GM12878 (cell line): Measurements from ENCODE around the gene IGF2BP2. TPM values are rescaled to one million over a fixed set of nuclear protein-coding genes. Genes with fewer than 3 reads are reported as not detected.

Source experiments
- ATAC-seq: fragments of 200-7000 bp; cut with Tn5 transposase; 3 replicates; pipeline ENCODE4 v1.9.1; 2020; ENCODE audit warnings: mild to moderate bottlenecking, moderate library complexity
- BruUV-seq: library from RNA; stranded (reverse); fragments of 400-500 nt; replicated peaks from 2 replicates; lab custom pipeline; 2021; lab: Mats Ljungman, UMichigan
- CTCF ChIA-PET: fragments of 300-600 bp; sonication (Branson Sonifier 250); formaldehyde crosslinking; extraction: SDS; loops from one replicate; lab custom pipeline; 2021; ENCODE audit warnings: inconsistent platforms; lab: Yijun Ruan, JAX
- POLR2A ChIA-PET: fragments of 350-600 bp; formaldehyde crosslinking; extraction: SDS; loops from one replicate; lab custom pipeline; 2021; ENCODE audit warnings: inconsistent platforms; lab: Charles Lee
- RAD21 ChIA-PET: fragments of 300-600 bp; sonication (Branson Sonifier 250); formaldehyde crosslinking; loops from one replicate; lab custom pipeline; 2023; ENCODE audit warnings: antibody characterized with exemption; ENCODE audit not compliant: unreplicated experiment; lab: Charles Lee
- SMC1A ChIA-PET: fragments of 300-600 bp; sonication (Branson Sonifier 250); formaldehyde crosslinking; loops from one replicate; lab custom pipeline; 2023; ENCODE audit not compliant: unreplicated experiment, uncharacterized antibody; lab: Charles Lee
- DNase-seq: peaks from one replicate; pipeline ENCODE4 v3.0.0-alpha.2; 2011; ENCODE audit warnings: low read depth, low spot score
- FAIRE-seq: peaks from 3 replicates; lab custom pipeline; 2011; peaks lifted over from hg19 to GRCh38; lab: Jason Lieb, UNC
- H2AFZ ChIP-seq: 2 replicates; pipeline ENCODE4 v1.6.0; 2011; ENCODE audit warnings: low read depth, low read length, control low read depth; ENCODE audit not compliant: control insufficient read depth
- H3K27ac ChIP-seq: 2 replicates; pipeline ENCODE4 v1.5.1; 2011; ENCODE audit warnings: control low read depth; ENCODE audit not compliant: control insufficient read depth, insufficient read depth
- H3K27me3 ChIP-seq, 2 experiments: replicated peaks in 1 of 2; 2 replicates each; pipeline versions ENCODE4 v1.6.0 to v1.6.1; 2011; ENCODE audit warnings: low read length in 1 of 2; ENCODE audit not compliant: control insufficient read depth in 2 of 2, insufficient read depth in 2 of 2
- H3K36me3 ChIP-seq, 2 experiments: 2 replicates each; pipeline ENCODE4 v1.5.1; 2011; ENCODE audit warnings: low read length in 1 of 2; ENCODE audit not compliant: control insufficient read depth in 2 of 2, insufficient read depth in 2 of 2
- H3K4me1 ChIP-seq: 2 replicates; pipeline ENCODE4 v1.6.1; 2011; ENCODE audit warnings: mild to moderate bottlenecking, low read length, moderate library complexity, mixed read lengths; ENCODE audit not compliant: control insufficient read depth, insufficient read depth
- H3K4me2 ChIP-seq: 2 replicates; pipeline ENCODE4 v1.6.0; 2011; ENCODE audit warnings: control low read depth; ENCODE audit not compliant: control insufficient read depth, insufficient read depth
- H3K4me3 ChIP-seq: fragments of 200-600 bp; sonication (generic); 2 replicates; pipeline ENCODE4 v1.5.1; 2016
- H3K79me2 ChIP-seq: 2 replicates; pipeline ENCODE4 v1.6.0; 2011; ENCODE audit warnings: low read length; ENCODE audit not compliant: control insufficient read depth, insufficient read depth
- H3K9ac ChIP-seq: 2 replicates; pipeline ENCODE4 v1.8.0; 2011; ENCODE audit warnings: low read length, control low read depth, mixed read lengths; ENCODE audit not compliant: control insufficient read depth, insufficient read depth
- H3K9me3 ChIP-seq: replicated peaks from 3 replicates; pipeline ENCODE4 v1.5.1; 2011; ENCODE audit warnings: mild to moderate bottlenecking, low read length; ENCODE audit not compliant: control insufficient read depth, insufficient read depth
- H4K20me1 ChIP-seq: 2 replicates; pipeline ENCODE4 v1.6.0; 2011; ENCODE audit not compliant: control insufficient read depth, insufficient read depth
- CHD2 ChIP-seq: IDR thresholded peaks from 2 replicates; pipeline ENCODE4 v1.6.1; 2011; ENCODE audit warnings: low read depth, low read length, improper control_type of control experiment, borderline replicate concordance
- CUX1 ChIP-seq: IDR thresholded peaks from 2 replicates; pipeline ENCODE4 v1.6.1; 2012; ENCODE audit warnings: improper control_type of control experiment, low read depth, low read length; ENCODE audit not compliant: insufficient replicate concordance
- WGBS: methylation state at CpG from one replicate; pipeline ENCODE4 v1.1.6; 2016; ENCODE audit warnings: low lambda C conversion rate; ENCODE audit not compliant: insufficient replicate concordance, insufficient coverage; ENCODE audit errors: missing lambda C conversion rate; 5-methylcytosine and 5-hydroxymethylcytosine counted together
- in situ Hi-C: fragments of 300-500 bp; cut with MboI; formaldehyde crosslinking; loops from 9 replicates; pipeline ENCODE4 v1.14.3; 2018; ENCODE audit warnings: mixed read lengths
- intact Hi-C: fragments of 100-400 bp; cut with micrococcal nuclease; formaldehyde crosslinking; loops from one replicate; pipeline ENCODE4 v1.14.2; 2022; ENCODE audit not compliant: unreplicated experiment
- polyA plus RNA-seq, 11 experiments: library from polyadenylated mRNA; depleted of rRNA in 4 of 11; unstranded in 6 of 11; stranded (reverse) in 5 of 11; fragments of >200 nt; fragmentation: Nextera tagmentation in 4 of 11; fragmentation: Illumina TruSeq in 1 of 11; extraction: Ambion mirVana in 4 of 11; extraction: Trizol in 1 of 11; gene quantifications; 1 replicate in 1 of 11; 2 replicates in 10 of 11; pipeline versions ENCODE4 v1.2.1 to v1.2.3, GENCODE V29; 2011 to 2016; ENCODE audit warnings: inconsistent platforms in 2 of 11, missing spikeins in 2 of 11, low read depth in 1 of 11
- total RNA-seq, 4 experiments: library from RNA; depleted of rRNA in 3 of 4; stranded (reverse); fragments of >200 nt in 3 of 4; fragmentation: Illumina TruSeq in 1 of 4; extraction: Trizol in 1 of 4; gene quantifications; 2 replicates each; pipeline versions ENCODE4 v1.2.1 to v1.2.3, GENCODE V29; 2013 to 2021

IGF2BP2 gene
- total and polyA plus RNA-seq, 10 of the 15 experiments (the other 5 are each of a cell fraction or from before 2014, with no cell fraction given), result 0.25 to 0.72 TPM; not detected in 8

GRCh38 chr3:185712337-185712736 lies 112.5 kb downstream of the IGF2BP2 start (continued):
- no peak for TF ChIP-seq CUX1

GRCh38 chr3:185711255-185711870 lies 113.5 kb downstream of the IGF2BP2 start:
- Histone ChIP-seq H3K4me1 (no peaks in the 10 kb centered on the region), H3K27ac (no peak overlapping the region), H3K79me2 (no peaks in the 10 kb centered on the region), H3K9me3 (no peaks in the 10 kb centered on the region; the same call in 2 of the 3 replicates), H3K4me3 (no peak overlapping the region), H3K9ac (no peak overlapping the region), H3K27me3 (peaks cover 0 to 6% of the 10 kb centered on the region in 2 experiments; a peak in 1 of 4 replicates), H3K36me3 (no peaks in the 10 kb centered on the region), H4K20me1 (no peaks in the 10 kb centered on the region), H3K4me2 (no peak overlapping the region), H2AFZ (no peak overlapping the region)
- ATAC-seq (no peak), DNase-seq (no peak), FAIRE-seq (no peak)
- TF ChIP-seq CHD2, result no peak
- in situ Hi-C loops, result no loop called here
- ChIA-PET SMC1A (no interaction called here), RAD21 (no interaction called here), POLR2A (no interaction called here), CTCF (interaction anchor here (0.7 to 1.2 kb wide), 3 partner anchors 9 to 57 kb away, joined by 3 to 4 read pairs (median 3); no protein-coding TSS in a partner anchor)
- BruUV-seq, result no TSS peak
- WGBS, result 36% methylated on average over 8 of the region's 8 CpGs
- intact Hi-C loops, result no loop called here
